Calu3 (cell line): ENCODE measurements around the gene PLEKHM3. TPM values are rescaled to one million over a fixed set of nuclear protein-coding genes. Genes with fewer than 3 reads are reported as not detected.

Experiments used
- BruUV-seq: library from RNA; stranded (reverse); fragments of 400-500 nt; replicated peaks from 2 replicates; lab custom pipeline; 2021; lab: Mats Ljungman, UMichigan
- CTCF ChIA-PET: fragments of 300-600 bp; sonication (Branson Sonifier 250); formaldehyde crosslinking; loops from one replicate; lab custom pipeline; 2022; ENCODE audit warnings: antibody characterized with exemption; lab: Charles Lee
- DNase-seq: peaks from one replicate; pipeline ENCODE4 v3.0.0; 2022
- H3K27ac Mint-ChIP-seq: one replicate; pipeline ENCODE4 v1.8.0; 2022; ENCODE audit warnings: mixed read lengths; ENCODE audit not compliant: unreplicated experiment
- H3K27me3 Mint-ChIP-seq: one replicate; pipeline ENCODE4 v1.8.0; 2022; ENCODE audit warnings: mixed read lengths; ENCODE audit not compliant: unreplicated experiment
- H3K36me3 Mint-ChIP-seq: one replicate; pipeline ENCODE4 v1.8.0; 2022; ENCODE audit warnings: mild to moderate bottlenecking, moderate library complexity, mixed read lengths; ENCODE audit not compliant: insufficient read depth, unreplicated experiment
- H3K4me1 Mint-ChIP-seq: one replicate; pipeline ENCODE4 v1.8.0; 2022; ENCODE audit warnings: mild to moderate bottlenecking, low read depth, mixed read lengths; ENCODE audit not compliant: unreplicated experiment
- H3K4me3 Mint-ChIP-seq: one replicate; pipeline ENCODE4 v1.8.0; 2022; ENCODE audit warnings: mild to moderate bottlenecking, low read depth, moderate library complexity, mixed read lengths; ENCODE audit not compliant: unreplicated experiment
- H3K9me3 Mint-ChIP-seq: one replicate; pipeline ENCODE4 v1.8.0; 2022; ENCODE audit warnings: low read depth, mixed read lengths; ENCODE audit not compliant: unreplicated experiment
- CTCF ChIP-seq: fragments of 200-600 bp; IDR thresholded peaks from one replicate; pipeline ENCODE4 v1.8.0; 2022; ENCODE audit warnings: antibody characterized with exemption; ENCODE audit not compliant: unreplicated experiment
- intact Hi-C: fragments of 100-400 bp; cut with micrococcal nuclease; formaldehyde crosslinking; loops from one replicate; pipeline ENCODE4 v1.10.0; 2022; ENCODE audit not compliant: unreplicated experiment
- total RNA-seq: library from RNA; stranded (reverse); gene quantifications from 2 replicates; pipeline ENCODE4 v1.2.3, GENCODE V29; 2022

Gene PLEKHM3
- total RNA-seq, 1 experiment from 2014 or later, result 8.0 TPM

- Mint-ChIP-seq H3K4me3 (no peak overlapping the region), H3K36me3 (no peaks in the 10 kb centered on the region), H3K27me3 (no peaks in the 10 kb centered on the region), H3K9me3 (no peaks in the 10 kb centered on the region), H3K27ac (no peak overlapping the region), H3K4me1 (no peaks in the 10 kb centered on the region)
- CTCF ChIA-PET, result interaction anchor here (1.9 kb wide), 1 partner anchor 9 kb away, joined by 8 read pairs; no protein-coding TSS in a partner anchor
- peak; percentile 17 for DNase-seq
- intact Hi-C loops, result no loop called here
- no peak for TF ChIP-seq CTCF
- BruUV-seq, result no TSS peak
These were observed 128.6 kb downstream of the PLEKHM3 start for GRCh38 chr2:207896525-207897285.

GRCh38 chr2:207895274-207895860, 130.0 kb downstream of the PLEKHM3 start:
- Mint-ChIP-seq H3K4me3 (no peak overlapping the region), H3K27ac (no peak overlapping the region), H3K9me3 (no peaks in the 10 kb centered on the region), H3K36me3 (no peaks in the 10 kb centered on the region), H3K4me1 (no peaks in the 10 kb centered on the region), H3K27me3 (no peaks in the 10 kb centered on the region)
- intact Hi-C loops, result no loop called here
- DNase-seq, result no peak
- no TSS peak for BruUV-seq
- CTCF ChIA-PET, result interaction anchor here (1.9 kb wide), 1 partner anchor 11 kb away, joined by 8 read pairs; no protein-coding TSS in a partner anchor
- no peak for TF ChIP-seq CTCF

GRCh38 chr2:207892716-207893402, 132.5 kb downstream of the PLEKHM3 start:
- BruUV-seq, result no TSS peak
- Mint-ChIP-seq H3K9me3 (no peaks in the 10 kb centered on the region), H3K4me1 (no peaks in the 10 kb centered on the region), H3K27me3 (no peaks in the 10 kb centered on the region), H3K27ac (no peak overlapping the region), H3K4me3 (no peak overlapping the region), H3K36me3 (no peaks in the 10 kb centered on the region)
- CTCF ChIA-PET, result interaction anchor here (1.5 kb wide), 1 partner anchor 10 kb away, joined by 3 read pairs; no protein-coding TSS in a partner anchor
- DNase-seq, result no peak
- no peak for TF ChIP-seq CTCF
- intact Hi-C loops, result no loop called here

GRCh38 chr2:207891086-207891844, 134.1 kb downstream of the PLEKHM3 start:
- Mint-ChIP-seq H3K27ac (no peak overlapping the region), H3K36me3 (no peaks in the 10 kb centered on the region), H3K27me3 (no peaks in the 10 kb centered on the region), H3K9me3 (no peaks in the 10 kb centered on the region), H3K4me3 (no peak overlapping the region), H3K4me1 (no peaks in the 10 kb centered on the region)
- no peak for DNase-seq
- intact Hi-C loops, result no loop called here
- no TSS peak for BruUV-seq
- no peak for TF ChIP-seq CTCF
- CTCF ChIA-PET, result no interaction called here
